ENCODE data around the gene PLCB3.

The PLCB3 gene

GRCh38 chr11:64269540-64270220 lies 18.4 kb downstream of the PLCB3 start:
- Histone ChIP-seq H3K23ac (ENCODE audit: low read length) (no peak overlapping the region), H2BK120ac (ENCODE audit: low read depth, low read length) (peak overlapping the region; percentile 14), H3K79me2 (ENCODE audit: control insufficient read depth, insufficient read depth, low read length) (no peaks in the 10 kb centered on the region), H2BK15ac (replicated peaks; ENCODE audit: low read depth) (no peak overlapping the region), H3K79me1 (ENCODE audit: low read length) (no peaks in the 10 kb centered on the region), H2BK5ac (ENCODE audit: low read length) (peak overlapping the region; percentile 65), H3K18ac (ENCODE audit: low read length) (peak overlapping the region; percentile 81), H3K56ac (ENCODE audit: low read length) (peak overlapping the region; percentile 97), H3K4me3 (ENCODE audit: low read length) (peak overlapping the region; percentile 62), H3K4ac (ENCODE audit: low read depth, low read length) (peak overlapping the region; percentile 74), H3K27ac (ENCODE audit: low read depth, low read length) (peak overlapping the region; percentile 96), H3K9ac (ENCODE audit: low read length) (peak overlapping the region; percentile 93), H3K4me1 (ENCODE audit: control insufficient read depth, low read depth, low read length) (peaks cover 5% of the 10 kb centered on the region), H4K8ac (ENCODE audit: low read depth, low read length) (no peak overlapping the region), H2AK5ac (ENCODE audit: low read length) (no peak overlapping the region), H4K5ac (ENCODE audit: low read length) (no peak overlapping the region), H3K36me3 (ENCODE audit: control insufficient read depth, insufficient read depth, low read length) (peaks cover 1% of the 10 kb centered on the region), H3K27me3 (ENCODE audit: insufficient read depth, low read length, poor library complexity) (no peaks in the 10 kb centered on the region), H3K4me2 (ENCODE audit: low read length) (peak overlapping the region; percentile 94)
- DNase-seq, result peak; percentile 100
- WGBS (ENCODE audit: extremely low coverage, insufficient coverage, low lambda C conversion rate), result no CpG with 5 or more reads among the region's 58 CpGs

DNA sequence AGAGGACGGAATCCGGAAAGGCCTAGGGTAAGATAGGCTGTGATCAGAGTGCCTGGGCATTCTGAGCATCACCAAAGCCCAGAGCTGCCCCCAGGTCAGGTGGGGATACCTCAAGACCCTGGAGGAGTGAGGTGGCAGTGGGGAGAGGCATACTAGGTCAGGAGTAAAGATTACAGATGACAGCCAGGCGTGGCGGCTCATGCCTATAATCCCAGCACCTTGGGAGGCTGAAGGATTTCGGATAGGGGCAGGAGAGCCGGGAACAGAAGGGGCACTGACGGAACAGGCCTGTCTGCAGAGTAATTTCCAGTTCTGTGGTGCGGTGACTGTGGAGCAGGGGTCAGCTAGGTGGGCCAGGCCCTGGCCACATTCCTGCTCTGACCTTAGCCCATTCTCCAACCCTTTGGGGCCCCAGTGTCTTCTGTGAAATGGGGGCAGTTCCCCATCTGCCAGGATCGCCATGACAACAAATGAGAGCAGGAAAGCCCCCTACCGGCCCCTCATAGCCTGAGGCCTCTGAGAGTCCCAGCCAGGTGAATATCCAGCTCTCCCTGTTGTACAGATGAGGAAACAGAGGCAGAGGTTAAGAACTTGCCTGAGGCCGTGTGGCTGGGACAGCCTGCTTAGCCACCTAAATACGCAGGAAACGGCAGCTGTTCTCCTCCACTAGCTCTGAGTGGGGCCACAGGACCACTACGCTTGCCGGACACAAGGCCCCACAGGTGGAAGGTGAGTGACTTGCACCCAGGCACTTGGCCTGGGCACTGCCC lies 23.9 kb downstream of the PLCB3 start:
- Histone ChIP-seq H3K36me3 (ENCODE audit: control insufficient read depth, insufficient read depth, low read length) (no peaks in the 10 kb centered on the region), H3K23ac (ENCODE audit: low read length) (no peak overlapping the region), H3K56ac (ENCODE audit: low read length) (peak overlapping the region; percentile 25), H3K4ac (ENCODE audit: low read depth, low read length) (no peak overlapping the region), H4K8ac (ENCODE audit: low read depth, low read length) (no peak overlapping the region), H3K4me3 (ENCODE audit: low read length) (no peak overlapping the region), H4K5ac (ENCODE audit: low read length) (no peak overlapping the region), H3K27ac (ENCODE audit: low read depth, low read length) (no peak overlapping the region), H3K4me1 (ENCODE audit: control insufficient read depth, low read depth, low read length) (no peaks in the 10 kb centered on the region), H2AK5ac (ENCODE audit: low read length) (no peak overlapping the region), H3K79me2 (ENCODE audit: control insufficient read depth, insufficient read depth, low read length) (no peaks in the 10 kb centered on the region), H2BK15ac (replicated peaks; ENCODE audit: low read depth) (no peak overlapping the region), H3K27me3 (ENCODE audit: insufficient read depth, low read length, poor library complexity) (no peaks in the 10 kb centered on the region), H2BK120ac (ENCODE audit: low read depth, low read length) (no peak overlapping the region), H3K79me1 (ENCODE audit: low read length) (no peaks in the 10 kb centered on the region), H3K18ac (ENCODE audit: low read length) (no peak overlapping the region), H3K4me2 (ENCODE audit: low read length) (no peak overlapping the region), H3K9ac (ENCODE audit: low read length) (no peak overlapping the region), H2BK5ac (ENCODE audit: low read length) (no peak overlapping the region)
- no peak for DNase-seq
- no CpG with 5 or more reads among the region's 15 CpGs for WGBS (ENCODE audit: extremely low coverage, insufficient coverage, low lambda C conversion rate)

DNA sequence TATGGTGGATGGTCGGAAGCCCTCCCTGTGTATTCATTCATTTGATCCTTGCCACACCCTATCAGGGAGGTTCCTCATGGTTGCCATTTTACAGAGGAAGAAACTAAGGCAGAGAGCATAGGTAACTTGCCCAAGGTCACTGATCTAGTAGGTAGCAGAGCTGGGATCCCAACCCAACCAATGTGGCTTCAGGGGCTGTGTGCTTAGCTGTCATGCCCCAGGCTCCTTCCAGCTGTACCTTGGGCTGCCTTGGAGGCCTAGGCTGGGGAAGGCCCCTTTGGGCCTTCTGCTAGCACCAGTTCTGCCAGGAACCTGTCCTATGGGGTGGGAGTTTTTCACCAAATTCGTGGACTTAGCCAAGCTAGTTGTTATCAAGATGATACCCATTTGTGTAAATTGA lies 24.5 kb downstream of the PLCB3 start:
- no peak overlapping the region for H4K5ac ChIP-seq (ENCODE audit: low read length)
- H3K4ac ChIP-seq (ENCODE audit: low read depth, low read length), result no peak overlapping the region
- no CpG with 5 or more reads among the region's 2 CpGs for WGBS (ENCODE audit: extremely low coverage, insufficient coverage, low lambda C conversion rate)
- H2BK15ac ChIP-seq (replicated peaks; ENCODE audit: low read depth), result no peak overlapping the region
- no peak overlapping the region for H3K9ac ChIP-seq (ENCODE audit: low read length)
- no peak overlapping the region for H3K56ac ChIP-seq (ENCODE audit: low read length)
- no peak overlapping the region for H4K8ac ChIP-seq (ENCODE audit: low read depth, low read length)
- no peak for DNase-seq
- H3K4me3 ChIP-seq (ENCODE audit: low read length), result no peak overlapping the region
- no peak overlapping the region for H2BK5ac ChIP-seq (ENCODE audit: low read length)
- no peak overlapping the region for H2BK120ac ChIP-seq (ENCODE audit: low read depth, low read length)
- no peaks in the 10 kb centered on the region for H3K79me2 ChIP-seq (ENCODE audit: control insufficient read depth, insufficient read depth, low read length)
- H3K27ac ChIP-seq (ENCODE audit: low read depth, low read length), result no peak overlapping the region
- no peaks in the 10 kb centered on the region for H3K27me3 ChIP-seq (ENCODE audit: insufficient read depth, low read length, poor library complexity)
- H3K4me1 ChIP-seq (ENCODE audit: control insufficient read depth, low read depth, low read length), result no peaks in the 10 kb centered on the region
- no peak overlapping the region for H3K4me2 ChIP-seq (ENCODE audit: low read length)
- H3K36me3 ChIP-seq (ENCODE audit: control insufficient read depth, insufficient read depth, low read length), result no peaks in the 10 kb centered on the region
- H3K23ac ChIP-seq (ENCODE audit: low read length), result no peak overlapping the region
- no peak overlapping the region for H3K18ac ChIP-seq (ENCODE audit: low read length)
- H3K79me1 ChIP-seq (ENCODE audit: low read length), result no peaks in the 10 kb centered on the region
- H2AK5ac ChIP-seq (ENCODE audit: low read length), result no peak overlapping the region

GRCh38 chr11:64276653-64277431 lies 25.5 kb downstream of the PLCB3 start:
- H4K8ac ChIP-seq (ENCODE audit: low read depth, low read length), result no peak overlapping the region
- H2BK15ac ChIP-seq (replicated peaks; ENCODE audit: low read depth), result no peak overlapping the region
- H3K79me1 ChIP-seq (ENCODE audit: low read length), result no peaks in the 10 kb centered on the region
- no peak overlapping the region for H2BK5ac ChIP-seq (ENCODE audit: low read length)
- H4K5ac ChIP-seq (ENCODE audit: low read length), result no peak overlapping the region
- H3K36me3 ChIP-seq (ENCODE audit: control insufficient read depth, insufficient read depth, low read length), result no peaks in the 10 kb centered on the region
- H3K27ac ChIP-seq (ENCODE audit: low read depth, low read length), result no peak overlapping the region
- H3K27me3 ChIP-seq (ENCODE audit: insufficient read depth, low read length, poor library complexity), result no peaks in the 10 kb centered on the region
- H2AK5ac ChIP-seq (ENCODE audit: low read length), result no peak overlapping the region
- no peak overlapping the region for H3K56ac ChIP-seq (ENCODE audit: low read length)
- H3K23ac ChIP-seq (ENCODE audit: low read length), result no peak overlapping the region
- no peak overlapping the region for H3K4ac ChIP-seq (ENCODE audit: low read depth, low read length)
- H3K4me2 ChIP-seq (ENCODE audit: low read length), result no peak overlapping the region
- no peak overlapping the region for H2BK120ac ChIP-seq (ENCODE audit: low read depth, low read length)
- DNase-seq, result no peak
- no peaks in the 10 kb centered on the region for H3K79me2 ChIP-seq (ENCODE audit: control insufficient read depth, insufficient read depth, low read length)
- no peaks in the 10 kb centered on the region for H3K4me1 ChIP-seq (ENCODE audit: control insufficient read depth, low read depth, low read length)
- H3K9ac ChIP-seq (ENCODE audit: low read length), result no peak overlapping the region
- H3K18ac ChIP-seq (ENCODE audit: low read length), result no peak overlapping the region
- WGBS (ENCODE audit: extremely low coverage, insufficient coverage, low lambda C conversion rate), result no CpG with 5 or more reads among the region's 17 CpGs
- H3K4me3 ChIP-seq (ENCODE audit: low read length), result no peak overlapping the region

DNA sequence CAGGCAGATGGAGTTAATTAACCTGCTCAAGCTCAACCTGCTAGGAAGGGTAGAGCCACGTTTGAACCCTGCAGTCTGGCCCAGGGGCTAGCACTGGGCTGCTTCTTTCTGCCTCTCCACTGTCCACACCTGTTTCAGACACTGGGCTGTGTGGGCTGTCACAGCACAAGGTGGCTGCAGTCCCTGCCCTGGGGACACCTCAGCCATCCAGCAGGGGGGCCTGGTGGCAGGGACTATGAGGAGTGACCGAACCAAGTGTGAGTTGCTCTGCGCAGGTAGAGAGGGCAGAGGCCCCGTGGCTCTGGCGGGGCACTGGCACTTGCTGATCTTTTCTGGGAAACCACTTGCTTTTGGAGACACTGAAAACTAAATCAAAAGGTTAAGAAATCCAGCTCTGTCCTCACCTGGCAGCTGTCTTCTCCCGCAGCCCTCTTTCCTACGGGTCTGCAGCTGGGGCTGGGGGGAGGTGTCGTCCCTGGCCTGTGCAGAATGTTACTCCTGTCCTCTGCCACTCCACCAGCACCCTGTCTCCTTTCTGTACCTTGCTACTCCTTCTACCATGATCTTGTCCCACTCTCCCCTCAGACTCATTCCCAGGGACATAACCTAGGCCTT lies 27.4 kb downstream of the PLCB3 start:
- no peak overlapping the region for H3K27ac ChIP-seq (ENCODE audit: low read depth, low read length)
- H3K79me2 ChIP-seq (ENCODE audit: control insufficient read depth, insufficient read depth, low read length), result no peaks in the 10 kb centered on the region
- no peak overlapping the region for H3K4ac ChIP-seq (ENCODE audit: low read depth, low read length)
- no peak overlapping the region for H4K5ac ChIP-seq (ENCODE audit: low read length)
- H2BK5ac ChIP-seq (ENCODE audit: low read length), result no peak overlapping the region
- H2AK5ac ChIP-seq (ENCODE audit: low read length), result no peak overlapping the region
- no peaks in the 10 kb centered on the region for H3K36me3 ChIP-seq (ENCODE audit: control insufficient read depth, insufficient read depth, low read length)
- H2BK120ac ChIP-seq (ENCODE audit: low read depth, low read length), result no peak overlapping the region
- H3K18ac ChIP-seq (ENCODE audit: low read length), result no peak overlapping the region
- DNase-seq, result no peak
- no peak overlapping the region for H2BK15ac ChIP-seq (replicated peaks; ENCODE audit: low read depth)
- no peak overlapping the region for H3K56ac ChIP-seq (ENCODE audit: low read length)
- H3K27me3 ChIP-seq (ENCODE audit: insufficient read depth, low read length, poor library complexity), result no peaks in the 10 kb centered on the region
- H3K4me3 ChIP-seq (ENCODE audit: low read length), result no peak overlapping the region
- no peak overlapping the region for H3K9ac ChIP-seq (ENCODE audit: low read length)
- no CpG with 5 or more reads among the region's 8 CpGs for WGBS (ENCODE audit: extremely low coverage, insufficient coverage, low lambda C conversion rate)
- no peak overlapping the region for H3K4me2 ChIP-seq (ENCODE audit: low read length)
- no peaks in the 10 kb centered on the region for H3K79me1 ChIP-seq (ENCODE audit: low read length)
- no peak overlapping the region for H3K23ac ChIP-seq (ENCODE audit: low read length)
- H3K4me1 ChIP-seq (ENCODE audit: control insufficient read depth, low read depth, low read length), result no peaks in the 10 kb centered on the region
- no peak overlapping the region for H4K8ac ChIP-seq (ENCODE audit: low read depth, low read length)
